Measurements from ENCODE around the gene KCNT1. TPM values are rescaled to one million over a fixed set of nuclear protein-coding genes. Genes with fewer than 3 reads are reported as not detected.

The KCNT1 gene
- total and polyA plus RNA-seq, 2 experiments from 2014 or later: 0.27 TPM; not detected in 1

DNA sequence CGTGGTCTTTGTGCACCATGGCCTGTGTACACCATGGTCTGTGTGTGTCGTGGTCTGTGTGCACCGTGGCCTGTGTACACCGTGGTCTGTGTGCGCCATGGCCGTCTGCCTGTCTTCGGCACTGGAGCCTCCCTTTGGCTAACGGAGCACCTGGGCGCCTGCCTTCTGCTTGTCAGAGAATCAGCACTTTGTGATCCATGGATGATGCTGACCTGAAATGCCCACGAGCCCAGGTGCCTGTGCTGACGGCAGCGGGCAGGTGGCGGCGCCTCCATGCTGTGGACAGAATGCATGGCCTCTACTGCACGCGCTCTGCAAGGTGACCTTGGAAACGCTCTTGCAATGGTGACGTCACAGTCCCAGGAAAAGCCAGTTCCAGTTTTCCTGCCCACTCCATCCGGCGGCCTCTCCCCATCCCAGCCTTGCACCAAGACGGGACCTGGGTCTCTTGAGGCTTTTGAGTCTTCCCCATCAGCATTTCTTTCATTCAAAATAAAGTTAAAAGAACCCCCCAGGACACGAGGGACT lies 24.3 kb upstream of the KCNT1 start:
- Histone ChIP-seq H4K20me1 (ENCODE audit: insufficient read depth, poor library complexity, severe bottlenecking) (no peaks in the 10 kb centered on the region), H3K4me3 (no peak overlapping the region), H3K4me1 (ENCODE audit: insufficient read depth) (no peaks in the 10 kb centered on the region), H3K9me2 (replicated peaks; ENCODE audit: insufficient read depth) (no peaks in the 10 kb centered on the region), H3K79me2 (no peaks in the 10 kb centered on the region), H2AFZ (no peak overlapping the region), H3K27me3 (no peaks in the 10 kb centered on the region), H3K27ac (no peak overlapping the region), H3K4me2 (no peak overlapping the region), H3K9me3 (ENCODE audit: low read depth) (no peaks in the 10 kb centered on the region), H3K36me3 (replicated peaks; ENCODE audit: insufficient read depth, low read depth) (no peaks in the 10 kb centered on the region)
- no peak for TF ChIP-seq EZH2 (IDR thresholded peaks at IDR 0.05; ENCODE audit: borderline replicate concordance)
- WGBS (ENCODE audit: low lambda C conversion rate, missing lambda C conversion rate): 92% methylated on average over 22 of the region's 22 CpGs
- DNase-seq (ENCODE audit: low spot score): no peak

DNA sequence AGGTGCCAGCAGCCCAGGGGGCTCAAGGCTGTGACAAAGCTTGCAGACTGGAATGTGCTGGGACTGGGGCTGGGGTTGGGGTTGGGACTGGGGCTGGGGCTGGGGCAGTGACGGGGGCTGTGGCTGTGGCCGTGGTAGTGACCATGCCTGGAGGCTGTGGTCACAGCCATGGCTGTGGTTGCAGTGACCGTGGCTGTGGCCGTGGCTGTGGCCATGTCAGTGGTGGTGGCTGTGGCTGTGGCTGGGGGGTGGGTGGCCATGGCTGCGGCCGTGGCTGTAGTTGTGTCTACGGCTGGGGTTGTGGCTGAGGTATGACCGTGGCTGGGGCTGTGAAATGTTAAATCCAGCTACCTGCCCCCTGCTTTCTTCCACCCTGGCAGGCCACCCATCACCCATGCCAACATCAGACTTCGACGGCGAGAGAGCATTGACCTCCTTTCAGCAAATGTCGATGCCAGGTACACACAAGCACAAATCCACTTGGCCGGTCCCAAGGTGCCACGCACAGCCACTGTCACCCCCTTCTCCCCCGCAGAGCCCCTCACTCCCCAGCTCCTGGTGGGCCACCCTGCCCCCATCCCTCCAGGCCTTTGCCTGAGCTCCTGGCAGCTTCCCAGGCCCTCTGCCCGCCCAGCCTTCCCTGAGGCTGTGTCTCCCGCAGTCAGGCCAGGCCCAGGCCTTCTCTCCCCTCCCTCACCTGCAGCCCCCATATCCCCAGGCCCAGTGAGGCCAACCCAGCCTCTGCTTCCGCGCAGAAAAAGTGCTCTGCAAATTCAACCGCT lies 23.6 kb upstream of the KCNT1 start:
- Histone ChIP-seq H3K4me1 (ENCODE audit: insufficient read depth) (no peaks in the 10 kb centered on the region), H3K27me3 (no peaks in the 10 kb centered on the region), H4K20me1 (ENCODE audit: insufficient read depth, poor library complexity, severe bottlenecking) (no peaks in the 10 kb centered on the region), H2AFZ (no peak overlapping the region), H3K36me3 (replicated peaks; ENCODE audit: insufficient read depth, low read depth) (no peaks in the 10 kb centered on the region), H3K4me2 (no peak overlapping the region), H3K9me2 (replicated peaks; ENCODE audit: insufficient read depth) (no peaks in the 10 kb centered on the region), H3K27ac (no peak overlapping the region), H3K79me2 (no peaks in the 10 kb centered on the region), H3K9me3 (ENCODE audit: low read depth) (no peaks in the 10 kb centered on the region), H3K4me3 (no peak overlapping the region)
- 89% methylated on average over 11 of the region's 20 CpGs for WGBS (ENCODE audit: low lambda C conversion rate, missing lambda C conversion rate)
- TF ChIP-seq, protein P1, sequence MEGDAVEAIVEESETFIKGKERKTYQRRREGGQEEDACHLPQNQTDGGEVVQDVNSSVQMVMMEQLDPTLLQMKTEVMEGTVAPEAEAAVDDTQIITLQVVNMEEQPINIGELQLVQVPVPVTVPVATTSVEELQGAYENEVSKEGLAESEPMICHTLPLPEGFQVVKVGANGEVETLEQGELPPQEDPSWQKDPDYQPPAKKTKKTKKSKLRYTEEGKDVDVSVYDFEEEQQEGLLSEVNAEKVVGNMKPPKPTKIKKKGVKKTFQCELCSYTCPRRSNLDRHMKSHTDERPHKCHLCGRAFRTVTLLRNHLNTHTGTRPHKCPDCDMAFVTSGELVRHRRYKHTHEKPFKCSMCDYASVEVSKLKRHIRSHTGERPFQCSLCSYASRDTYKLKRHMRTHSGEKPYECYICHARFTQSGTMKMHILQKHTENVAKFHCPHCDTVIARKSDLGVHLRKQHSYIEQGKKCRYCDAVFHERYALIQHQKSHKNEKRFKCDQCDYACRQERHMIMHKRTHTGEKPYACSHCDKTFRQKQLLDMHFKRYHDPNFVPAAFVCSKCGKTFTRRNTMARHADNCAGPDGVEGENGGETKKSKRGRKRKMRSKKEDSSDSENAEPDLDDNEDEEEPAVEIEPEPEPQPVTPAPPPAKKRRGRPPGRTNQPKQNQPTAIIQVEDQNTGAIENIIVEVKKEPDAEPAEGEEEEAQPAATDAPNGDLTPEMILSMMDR (IDR thresholded peaks at IDR 0.05; ENCODE audit: poor library complexity): no peak
- no peak for TF ChIP-seq EZH2phosphoT487 (IDR thresholded peaks at IDR 0.05; ENCODE audit: low read depth, severe bottlenecking, unreplicated experiment)
- TF ChIP-seq EZH2 (IDR thresholded peaks at IDR 0.05; ENCODE audit: borderline replicate concordance): no peak
- DNase-seq (ENCODE audit: low spot score): no peak

DNA sequence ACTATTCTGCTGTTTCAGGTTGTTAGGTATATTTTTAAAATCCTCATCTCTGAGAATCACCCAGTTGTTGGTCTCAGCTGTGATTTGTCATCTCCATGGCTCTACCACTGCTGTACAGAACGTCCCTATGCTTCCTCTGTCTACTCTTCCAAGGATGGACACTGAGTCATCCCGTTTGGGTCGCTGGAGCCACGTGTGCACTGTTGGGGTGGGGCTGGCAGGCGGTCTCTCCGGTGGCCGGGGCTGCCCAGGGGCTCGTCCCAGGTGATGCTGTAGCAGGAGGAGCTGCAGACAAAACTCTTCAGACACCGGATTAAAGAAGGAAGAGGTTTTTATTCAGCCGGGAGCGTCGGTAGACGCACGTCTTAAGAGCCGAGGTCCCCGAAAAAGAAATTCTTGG lies 21.9 kb upstream of the KCNT1 start:
- Histone ChIP-seq H3K4me2 (no peak overlapping the region), H3K4me1 (ENCODE audit: insufficient read depth) (no peaks in the 10 kb centered on the region), H2AFZ (no peak overlapping the region), H3K79me2 (no peaks in the 10 kb centered on the region), H3K27me3 (no peaks in the 10 kb centered on the region), H3K4me3 (no peak overlapping the region), H3K9me2 (replicated peaks; ENCODE audit: insufficient read depth) (no peaks in the 10 kb centered on the region), H4K20me1 (ENCODE audit: insufficient read depth, poor library complexity, severe bottlenecking) (no peaks in the 10 kb centered on the region), H3K36me3 (replicated peaks; ENCODE audit: insufficient read depth, low read depth) (no peaks in the 10 kb centered on the region), H3K27ac (no peak overlapping the region), H3K9me3 (ENCODE audit: low read depth) (no peaks in the 10 kb centered on the region)
- TF ChIP-seq EZH2phosphoT487 (IDR thresholded peaks at IDR 0.05; ENCODE audit: low read depth, severe bottlenecking, unreplicated experiment) (no peak), EZH2 (IDR thresholded peaks at IDR 0.05; ENCODE audit: borderline replicate concordance) (no peak)
- TF ChIP-seq, protein P1 (IDR thresholded peaks at IDR 0.05; ENCODE audit: poor library complexity): no peak
- 80% methylated on average over 16 of the region's 16 CpGs for WGBS (ENCODE audit: low lambda C conversion rate, missing lambda C conversion rate)
- DNase-seq (ENCODE audit: low spot score): no peak

DNA sequence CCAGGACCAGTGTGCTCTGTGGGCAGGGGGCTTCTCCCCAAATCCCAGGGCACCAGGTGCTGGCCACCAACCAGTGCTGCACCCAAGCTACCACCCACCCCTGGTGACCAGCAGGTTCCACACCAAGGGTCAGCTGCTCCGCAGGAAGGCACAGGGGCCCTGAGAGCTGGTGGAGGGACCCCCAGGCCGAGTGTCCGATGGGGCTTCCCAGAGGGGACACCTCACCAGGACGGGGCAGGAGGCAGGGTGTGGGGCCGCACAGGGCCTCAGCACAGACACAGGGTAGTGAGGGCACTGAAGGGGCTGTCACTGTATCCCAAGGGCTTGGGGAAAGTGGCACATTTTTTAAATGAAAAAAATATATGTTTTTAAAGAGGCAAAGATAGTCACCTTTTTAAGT lies 20.8 kb upstream of the KCNT1 start:
- H3K27me3 ChIP-seq: no peaks in the 10 kb centered on the region
- no peak overlapping the region for H3K4me2 ChIP-seq
- H3K9me2 ChIP-seq (replicated peaks; ENCODE audit: insufficient read depth): no peaks in the 10 kb centered on the region
- no peaks in the 10 kb centered on the region for H3K9me3 ChIP-seq (ENCODE audit: low read depth)
- WGBS (ENCODE audit: low lambda C conversion rate, missing lambda C conversion rate): 98% methylated on average over 5 of the region's 5 CpGs
- no peaks in the 10 kb centered on the region for H4K20me1 ChIP-seq (ENCODE audit: insufficient read depth, poor library complexity, severe bottlenecking)
- no peak overlapping the region for H3K4me3 ChIP-seq
- TF ChIP-seq EZH2 (IDR thresholded peaks at IDR 0.05; ENCODE audit: borderline replicate concordance): no peak
- no peak for TF ChIP-seq EZH2phosphoT487 (IDR thresholded peaks at IDR 0.05; ENCODE audit: low read depth, severe bottlenecking, unreplicated experiment)
- TF ChIP-seq, protein P1 (IDR thresholded peaks at IDR 0.05; ENCODE audit: poor library complexity): no peak
- no peak overlapping the region for H3K27ac ChIP-seq
- no peak overlapping the region for H2AFZ ChIP-seq
- H3K36me3 ChIP-seq (replicated peaks; ENCODE audit: insufficient read depth, low read depth): no peaks in the 10 kb centered on the region
- no peaks in the 10 kb centered on the region for H3K79me2 ChIP-seq
- no peaks in the 10 kb centered on the region for H3K4me1 ChIP-seq (ENCODE audit: insufficient read depth)
- DNase-seq (ENCODE audit: low spot score): no peak

All from hepatocyte (in vitro differentiated cells).